ENCODE data around the gene ELMO1.

ELMO1 gene

GRCh38 chr7:36898186-36898585 is 550.5 kb downstream of the ELMO1 start:
- Mint-ChIP-seq H3K27me3 (no peaks in the 10 kb centered on the region), H3K27ac (no peak overlapping the region), H3K4me1 (peaks cover 18% of the 10 kb centered on the region)

DNA sequence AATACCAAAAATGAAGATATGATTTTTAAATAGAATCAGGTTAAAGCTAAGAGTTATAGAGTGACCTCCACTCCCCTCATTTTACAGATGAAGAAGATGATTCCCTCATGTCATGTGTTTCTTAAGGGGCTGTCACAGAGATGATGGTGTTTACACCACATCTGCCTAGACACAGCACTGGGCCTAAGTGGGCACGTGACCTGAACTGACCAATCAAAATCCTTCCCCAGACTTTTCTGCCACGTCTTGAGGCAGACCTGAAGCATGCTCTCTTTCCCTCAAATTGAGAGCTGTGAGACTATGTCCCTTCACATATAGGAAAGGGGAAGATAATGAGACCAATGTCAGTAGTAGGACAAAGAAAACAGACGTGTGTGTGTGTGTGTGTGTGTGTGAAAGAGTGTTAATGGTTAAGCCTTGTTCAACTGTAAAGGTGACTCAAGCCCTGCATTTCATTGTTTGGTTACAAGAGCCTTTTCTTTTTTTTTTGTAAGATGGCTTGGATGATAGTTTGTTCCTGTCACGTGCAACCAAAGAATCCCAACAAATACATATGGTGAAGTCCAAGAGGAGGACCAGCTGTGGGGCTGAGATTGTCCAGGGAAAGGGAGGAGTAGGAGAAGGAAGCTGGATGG is 551.6 kb downstream of the ELMO1 start:
- ATAC-seq (no peak), DNase-seq (no peak)
- peak overlapping the region in 1 of 2 donors; percentile 62 for H3K27ac Mint-ChIP-seq
- H3K4me1 Mint-ChIP-seq, result peaks cover 18% of the 10 kb centered on the region
- H3K4me3 Mint-ChIP-seq, result no peak overlapping the region
- peaks cover 0 to 10% of the 10 kb centered on the region in 2 donors for H3K9me3 Mint-ChIP-seq
- no peaks in the 10 kb centered on the region for H3K27me3 Mint-ChIP-seq

More at GRCh38 chr7:36898186-36898585, 550.5 kb downstream of the ELMO1 start:
- H3K9me3 Mint-ChIP-seq, result peaks cover 0 to 16% of the 10 kb centered on the region in 2 donors
- ATAC-seq, result no peak
- no peak for DNase-seq
- H3K4me3 Mint-ChIP-seq, result no peak overlapping the region

GRCh38 chr7:36896418-36896817 is 552.2 kb downstream of the ELMO1 start:
- Mint-ChIP-seq H3K27ac (no peak overlapping the region), H3K4me3 (no peak overlapping the region), H3K4me1 (peaks cover 18% of the 10 kb centered on the region), H3K27me3 (no peaks in the 10 kb centered on the region), H3K9me3 (peaks cover 0 to 10% of the 10 kb centered on the region in 2 donors)
- ATAC-seq (no peak), DNase-seq (no peak)

GRCh38 chr7:36895192-36895591 is 553.5 kb downstream of the ELMO1 start:
- no peak for DNase-seq
- Mint-ChIP-seq H3K4me3 (no peak overlapping the region), H3K27ac (no peak overlapping the region), H3K4me1 (peaks cover 18% of the 10 kb centered on the region), H3K9me3 (no peaks in the 10 kb centered on the region), H3K27me3 (no peaks in the 10 kb centered on the region)
- no peak for ATAC-seq

GRCh38 chr7:36894190-36894589 is 554.5 kb downstream of the ELMO1 start:
- peak overlapping the region in 1 of 2 donors; percentile 53 for H3K4me3 Mint-ChIP-seq
- peak; percentile 87 for ATAC-seq
- H3K4me1 Mint-ChIP-seq, result peaks cover 18% of the 10 kb centered on the region
- no peak overlapping the region for H3K27ac Mint-ChIP-seq
- no peaks in the 10 kb centered on the region for H3K27me3 Mint-ChIP-seq
- H3K9me3 Mint-ChIP-seq, result no peaks in the 10 kb centered on the region
- DNase-seq, result peak in 1 of 2 donors; percentile 2

GRCh38 chr7:36889182-36889581 is 559.5 kb downstream of the ELMO1 start:
- no peak overlapping the region for H3K4me3 Mint-ChIP-seq
- H3K9me3 Mint-ChIP-seq, result no peaks in the 10 kb centered on the region
- no peak for ATAC-seq
- no peaks in the 10 kb centered on the region for H3K27me3 Mint-ChIP-seq
- no peak overlapping the region for H3K27ac Mint-ChIP-seq
- no peak for DNase-seq
- peaks cover 9% of the 10 kb centered on the region for H3K4me1 Mint-ChIP-seq

- no peak for DNase-seq
- no peak for ATAC-seq
- H3K4me3 Mint-ChIP-seq, result no peak overlapping the region
- no peaks in the 10 kb centered on the region for H3K4me1 Mint-ChIP-seq
- no peak overlapping the region for H3K27ac Mint-ChIP-seq
- H3K27me3 Mint-ChIP-seq, result no peaks in the 10 kb centered on the region
- no peaks in the 10 kb centered on the region for H3K9me3 Mint-ChIP-seq
Measured at GRCh38 chr7:36887969-36888368, 560.7 kb downstream of the ELMO1 start.

DNA sequence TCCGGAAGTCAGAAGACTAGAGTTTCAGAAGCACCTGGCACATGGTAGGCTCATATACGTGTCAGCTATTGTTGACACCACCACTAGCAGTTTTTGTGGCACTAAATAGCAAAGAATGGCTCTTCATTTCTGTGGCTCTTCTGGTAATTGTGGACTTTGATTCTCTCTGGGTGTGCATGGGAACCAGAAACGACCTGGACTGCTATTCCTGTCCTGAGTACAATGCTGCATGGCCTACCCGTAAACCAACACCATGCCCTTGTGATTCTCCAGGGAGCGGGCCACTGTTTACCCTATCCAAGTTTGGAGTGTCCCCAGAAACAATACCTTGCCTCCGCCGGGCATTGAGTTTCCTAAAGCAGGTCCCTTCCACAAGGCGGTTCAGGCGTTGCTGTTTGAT is 561.4 kb downstream of the ELMO1 start:
- Mint-ChIP-seq H3K4me3 (no peak overlapping the region), H3K9me3 (no peaks in the 10 kb centered on the region), H3K4me1 (no peaks in the 10 kb centered on the region), H3K27me3 (no peaks in the 10 kb centered on the region), H3K27ac (no peak overlapping the region)
- ATAC-seq (no peak), DNase-seq (no peak)

GRCh38 chr7:36884910-36885309 is 563.8 kb downstream of the ELMO1 start:
- H3K27ac Mint-ChIP-seq, result no peak overlapping the region
- no peaks in the 10 kb centered on the region for H3K27me3 Mint-ChIP-seq
- DNase-seq, result no peak
- H3K9me3 Mint-ChIP-seq, result no peaks in the 10 kb centered on the region
- no peaks in the 10 kb centered on the region for H3K4me1 Mint-ChIP-seq
- no peak overlapping the region for H3K4me3 Mint-ChIP-seq
- ATAC-seq, result no peak

DNA sequence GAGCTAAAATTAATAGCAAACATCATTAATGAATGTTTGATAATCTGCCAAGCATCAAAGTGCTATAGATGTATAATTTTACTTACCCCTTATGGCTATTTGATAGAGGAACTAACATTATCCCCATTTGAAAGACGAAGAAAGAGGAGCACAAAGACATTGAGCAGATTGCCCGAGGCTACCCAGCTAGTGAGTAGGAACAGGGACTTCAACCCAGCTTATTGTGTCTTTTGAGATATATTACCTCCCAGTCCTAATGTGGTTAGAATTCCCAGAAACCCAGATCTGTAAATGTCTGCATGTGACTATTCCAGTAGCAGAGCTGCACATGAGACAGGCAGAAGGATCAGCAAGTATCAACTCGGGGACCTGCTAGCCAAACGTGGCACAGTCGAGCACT is 564.3 kb downstream of the ELMO1 start:
- ATAC-seq (no peak), DNase-seq (no peak)
- H3K4me1 Mint-ChIP-seq, result no peaks in the 10 kb centered on the region
- H3K9me3 Mint-ChIP-seq, result no peaks in the 10 kb centered on the region
- no peak overlapping the region for H3K27ac Mint-ChIP-seq
- H3K27me3 Mint-ChIP-seq, result no peaks in the 10 kb centered on the region
- H3K4me3 Mint-ChIP-seq, result no peak overlapping the region

GRCh38 chr7:36881233-36881874 is 567.3 kb downstream of the ELMO1 start:
- ATAC-seq, result no peak
- Mint-ChIP-seq H3K4me1 (peaks cover 14% of the 10 kb centered on the region), H3K27me3 (no peaks in the 10 kb centered on the region), H3K27ac (no peak overlapping the region), H3K9me3 (no peaks in the 10 kb centered on the region), H3K4me3 (no peak overlapping the region)
- no peak for DNase-seq

GRCh38 chr7:36880108-36880507 is 568.6 kb downstream of the ELMO1 start:
- DNase-seq, result no peak
- Mint-ChIP-seq H3K4me1 (peaks cover 14% of the 10 kb centered on the region), H3K9me3 (no peaks in the 10 kb centered on the region), H3K4me3 (no peak overlapping the region), H3K27me3 (no peaks in the 10 kb centered on the region), H3K27ac (no peak overlapping the region)
- ATAC-seq, result no peak

DNA sequence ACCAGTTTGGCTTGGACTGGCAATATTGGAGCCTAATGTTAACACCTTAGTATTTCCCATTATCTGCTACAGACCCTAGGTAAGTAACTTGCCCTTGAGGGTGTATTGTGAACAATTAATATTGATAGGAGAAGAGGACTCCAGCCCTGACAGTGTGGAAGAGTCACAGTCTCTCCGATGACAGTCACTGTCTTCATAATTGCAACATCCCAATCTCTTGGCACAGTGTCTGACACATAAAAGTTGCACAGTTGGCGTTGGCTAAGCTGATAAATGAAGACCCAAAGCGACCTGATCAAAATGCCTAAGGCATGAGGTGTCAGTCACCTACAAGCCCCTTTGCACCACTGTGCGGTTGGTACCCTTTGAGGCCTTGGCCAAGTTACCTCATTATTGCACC is 569.6 kb downstream of the ELMO1 start:
- Mint-ChIP-seq H3K27ac (no peak overlapping the region), H3K9me3 (no peaks in the 10 kb centered on the region), H3K4me3 (no peak overlapping the region), H3K4me1 (peaks cover 14% of the 10 kb centered on the region), H3K27me3 (no peaks in the 10 kb centered on the region)
- ATAC-seq (no peak), DNase-seq (no peak)

DNA sequence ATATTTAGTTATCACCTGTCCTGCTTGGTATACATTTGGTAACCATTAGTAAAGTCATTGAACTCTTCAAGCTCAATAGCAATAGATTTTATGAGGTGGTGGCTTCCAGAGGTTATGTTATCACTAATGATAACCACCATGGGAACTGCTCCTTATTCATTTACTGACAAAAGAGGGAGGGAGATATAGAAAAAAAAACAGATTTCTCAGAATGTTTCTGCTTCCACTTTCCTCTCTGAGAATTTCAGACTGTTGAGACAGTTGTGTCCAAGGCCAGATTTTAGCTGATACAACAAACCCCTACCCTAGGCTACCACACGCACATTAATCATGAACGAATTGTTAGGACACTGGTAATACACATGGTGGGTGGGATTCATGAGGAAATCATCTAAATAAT is 570.4 kb downstream of the ELMO1 start:
- Mint-ChIP-seq H3K4me3 (no peak overlapping the region), H3K27me3 (no peaks in the 10 kb centered on the region), H3K27ac (peak overlapping the region in 1 of 2 donors; percentile 76), H3K4me1 (peaks cover 14% of the 10 kb centered on the region), H3K9me3 (no peaks in the 10 kb centered on the region)
- ATAC-seq, result no peak
- no peak for DNase-seq

DNA sequence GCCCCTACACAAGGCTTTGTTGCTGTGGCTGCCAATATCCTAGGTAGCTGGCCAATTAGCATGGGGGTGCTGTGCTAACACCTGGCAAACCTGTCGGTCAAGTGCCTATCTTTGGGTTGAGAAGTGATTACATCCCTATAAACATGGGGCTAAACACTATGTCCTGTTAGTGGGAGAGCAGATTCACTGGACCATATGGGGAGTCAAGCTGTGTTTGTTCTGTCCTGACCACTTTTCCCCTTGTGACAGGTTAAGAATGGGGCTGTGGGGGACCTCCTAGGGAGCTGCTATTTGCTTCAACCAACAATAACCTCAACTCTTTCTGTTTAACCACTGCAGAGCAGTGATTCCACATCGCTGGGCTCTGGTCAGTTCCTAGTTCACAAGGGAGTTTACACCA is 572.9 kb downstream of the ELMO1 start:
- Mint-ChIP-seq H3K4me3 (no peak overlapping the region), H3K9me3 (no peaks in the 10 kb centered on the region), H3K27me3 (no peaks in the 10 kb centered on the region), H3K4me1 (peaks cover 24% of the 10 kb centered on the region), H3K27ac (no peak overlapping the region)
- DNase-seq (no peak), ATAC-seq (no peak)

GRCh38 chr7:36874041-36874440 is 574.6 kb downstream of the ELMO1 start:
- H3K4me1 Mint-ChIP-seq, result peaks cover 23% of the 10 kb centered on the region
- H3K27ac Mint-ChIP-seq, result no peak overlapping the region
- ATAC-seq (no peak), DNase-seq (no peak)
- no peaks in the 10 kb centered on the region for H3K9me3 Mint-ChIP-seq
- no peak overlapping the region for H3K4me3 Mint-ChIP-seq
- H3K27me3 Mint-ChIP-seq, result no peaks in the 10 kb centered on the region

- H3K4me3 Mint-ChIP-seq, result no peak overlapping the region
- H3K4me1 Mint-ChIP-seq, result peaks cover 9% of the 10 kb centered on the region
- DNase-seq, result no peak
- ATAC-seq, result no peak
- H3K9me3 Mint-ChIP-seq, result no peaks in the 10 kb centered on the region
- peak overlapping the region in 1 of 2 donors; percentile 37 for H3K27ac Mint-ChIP-seq
- no peaks in the 10 kb centered on the region for H3K27me3 Mint-ChIP-seq
Measured at GRCh38 chr7:36871863-36872262, 576.8 kb downstream of the ELMO1 start.

Measured in stimulated activated naive CD8-positive, alpha-beta T cell treated with anti-CD3 and anti-CD28 coated beads, Interleukin-15, amount 100 ng/mL, for 72 hours (primary cell).